Measurements from ENCODE around the gene KRT8. TPM values are rescaled to one million over a fixed set of nuclear protein-coding genes. Genes with fewer than 3 reads are reported as not detected.

KRT8 gene
- total RNA-seq, 3 donors from 2014 or later (not counting 1 experiment from before 2014, with no cell fraction given), result 0.24 to 0.25 TPM; not detected in 1

- Histone ChIP-seq H3K27ac (ENCODE audit: low read length) (no peak overlapping the region), H3K27me3 (ENCODE audit: control insufficient read depth, insufficient read depth, low read length) (peaks cover 5% of the 10 kb centered on the region), H3K9me3 (ENCODE audit: control insufficient read depth, insufficient read depth, low read length) (no peaks in the 10 kb centered on the region), H3K4me3 (ENCODE audit: low read length) (no peak overlapping the region), H3K4me1 (ENCODE audit: control insufficient read depth, insufficient read depth, low read length) (peaks cover 44% of the 10 kb centered on the region), H3K36me3 (ENCODE audit: control insufficient read depth, insufficient read depth, low read length) (no peaks in the 10 kb centered on the region)
- H3K4me3 Mint-ChIP-seq, result peak overlapping the region; percentile 79
- H3K27me3 Mint-ChIP-seq (ENCODE audit: low read depth in 2 of 2), result peaks cover 0 to 25% of the 10 kb centered on the region in 2 donors
- DNase-seq (no peak), ATAC-seq (no peak)
- no peak for TF ChIP-seq CTCF (IDR thresholded peaks at IDR 0.05)
- 84% methylated on average over 6 of the region's 13 CpGs for WGBS (ENCODE audit: insufficient coverage)
- peaks cover 27 to 70% of the 10 kb centered on the region in 2 donors for H3K4me1 Mint-ChIP-seq
- peak overlapping the region in 1 of 2 donors; percentile 92 for H3K27ac Mint-ChIP-seq
- no peaks in the 10 kb centered on the region for H3K9me3 Mint-ChIP-seq
- H3K36me3 Mint-ChIP-seq, result no peaks in the 10 kb centered on the region
- intact Hi-C loops (cut with micrococcal nuclease), result loop anchor here (5.0 kb wide), 1 partner anchor 306 kb away; no protein-coding TSS in a partner anchor
Observed at GRCh38 chr12:52872644-52873389, 32.1 kb downstream of the KRT8 start.

GRCh38 chr12:52871291-52872039, 33.4 kb downstream of the KRT8 start:
- no peaks in the 10 kb centered on the region for H3K9me3 Mint-ChIP-seq
- H3K36me3 Mint-ChIP-seq, result no peaks in the 10 kb centered on the region
- peak; percentile 55 to 72 (median 66) for ATAC-seq
- Histone ChIP-seq H3K4me3 (ENCODE audit: low read length) (no peak overlapping the region), H3K36me3 (ENCODE audit: control insufficient read depth, insufficient read depth, low read length) (no peaks in the 10 kb centered on the region), H3K9me3 (ENCODE audit: control insufficient read depth, insufficient read depth, low read length) (no peaks in the 10 kb centered on the region), H3K4me1 (ENCODE audit: control insufficient read depth, insufficient read depth, low read length) (peaks cover 44% of the 10 kb centered on the region), H3K27ac (ENCODE audit: low read length) (peak overlapping the region; percentile 64), H3K27me3 (ENCODE audit: control insufficient read depth, insufficient read depth, low read length) (peaks cover 5% of the 10 kb centered on the region)
- H3K27me3 Mint-ChIP-seq (ENCODE audit: low read depth in 2 of 2), result peaks cover 0 to 22% of the 10 kb centered on the region in 2 donors
- peak; percentile 42 to 51 for DNase-seq
- peaks cover 27 to 80% of the 10 kb centered on the region in 2 donors for H3K4me1 Mint-ChIP-seq
- peak overlapping the region in 1 of 2 donors; percentile 92 for H3K27ac Mint-ChIP-seq
- intact Hi-C loops (cut with micrococcal nuclease), result loop anchor here (2.0 to 5.0 kb wide), 2 partner anchors 304 to 499 kb away; no protein-coding TSS in a partner anchor
- TF ChIP-seq CTCF (IDR thresholded peaks at IDR 0.05), result no peak
- H3K4me3 Mint-ChIP-seq, result no peak overlapping the region
- WGBS (ENCODE audit: insufficient coverage), result 69% methylated on average over 8 of the region's 9 CpGs

GRCh38 chr12:52870361-52871290, 34.2 kb downstream of the KRT8 start:
- TF ChIP-seq CTCF (IDR thresholded peaks at IDR 0.05), result peak; percentile 88
- no peak overlapping the region for H3K4me3 Mint-ChIP-seq
- Histone ChIP-seq H3K27ac (ENCODE audit: low read length) (peak overlapping the region; percentile 53), H3K4me3 (ENCODE audit: low read length) (no peak overlapping the region), H3K4me1 (ENCODE audit: control insufficient read depth, insufficient read depth, low read length) (peaks cover 44% of the 10 kb centered on the region), H3K9me3 (ENCODE audit: control insufficient read depth, insufficient read depth, low read length) (no peaks in the 10 kb centered on the region), H3K36me3 (ENCODE audit: control insufficient read depth, insufficient read depth, low read length) (no peaks in the 10 kb centered on the region), H3K27me3 (ENCODE audit: control insufficient read depth, insufficient read depth, low read length) (peaks cover 5% of the 10 kb centered on the region)
- DNase-seq (peak; percentile 81 to 88), ATAC-seq (peak; percentile 53 to 77 (median 67))
- intact Hi-C loops (cut with micrococcal nuclease), result loop anchor here (1.0 to 5.0 kb wide), 3 partner anchors 287 to 498 kb away; no protein-coding TSS in a partner anchor
- H3K27ac Mint-ChIP-seq, result peak overlapping the region in 1 of 2 donors; percentile 92
- 31% methylated on average over 13 of the region's 14 CpGs for WGBS (ENCODE audit: insufficient coverage)
- H3K36me3 Mint-ChIP-seq, result no peaks in the 10 kb centered on the region
- H3K4me1 Mint-ChIP-seq, result peaks cover 27 to 76% of the 10 kb centered on the region in 2 donors
- peaks cover 0 to 17% of the 10 kb centered on the region in 2 donors for H3K27me3 Mint-ChIP-seq (ENCODE audit: low read depth in 2 of 2)
- no peaks in the 10 kb centered on the region for H3K9me3 Mint-ChIP-seq
